Prostate gland (tissue), 2 donors: ENCODE measurements around the gene CMTM5. TPM values are rescaled to one million over a fixed set of nuclear protein-coding genes. Genes with fewer than 3 reads are reported as not detected.
"Not testable (repeated sequence)": the region's sequence is repeated elsewhere in the genome, so short reads cannot be mapped to it uniquely, and the experiment has no call there.

Experiments
- DNase-seq: peaks from one replicate; pipeline ENCODE4 v3.0.0-alpha.2; 2019; ENCODE audit warnings: low spot score
- H3K27ac ChIP-seq, 2 donors: fragments of 200-600 bp; sonication (generic); 2 replicates each; pipeline ENCODE4 v1.5.1; 2017 to 2019
- H3K27me3 ChIP-seq: fragments of 200-600 bp; sonication (generic); replicated peaks from 2 replicates; pipeline ENCODE4 v1.5.1; 2019; ENCODE audit not compliant: insufficient read depth
- H3K36me3 ChIP-seq, 2 donors: fragments of 200-600 bp; sonication (generic); 1 replicate in 1 of 2; 2 replicates in 1 of 2; pipeline versions ENCODE4 v1.5.1 to v1.8.1; 2017 to 2019
- H3K4me1 ChIP-seq: fragments of 200-600 bp; sonication (generic); replicated peaks from 2 replicates; pipeline ENCODE4 v1.5.1; 2019
- H3K4me3 ChIP-seq, 2 donors: fragments of 200-600 bp; sonication (generic); 2 replicates each; pipeline ENCODE4 v1.5.1; 2017 to 2019
- H3K9me3 ChIP-seq: fragments of 200-600 bp; sonication (generic); 2 replicates; pipeline ENCODE4 v1.5.1; 2017
- POLR2A ChIP-seq: fragments of 450-650 bp; IDR thresholded peaks from one replicate; pipeline ENCODE4 v1.6.1; 2016; ENCODE audit warnings: antibody characterized with exemption, mild to moderate bottlenecking
- POLR2AphosphoS5 ChIP-seq: sonication (generic); formaldehyde crosslinking; IDR thresholded peaks from one replicate; pipeline ENCODE4 v1.6.1; 2017; ENCODE audit warnings: antibody characterized with exemption
- WGBS: methylation state at CpG from one replicate; pipeline ENCODE4 v1.1.5; 2018; 5-methylcytosine and 5-hydroxymethylcytosine counted together
- intact Hi-C: fragments of 100-400 bp; cut with DNase I; formaldehyde crosslinking; loops from one replicate; pipeline ENCODE4 v1.14.2; 2022
- total RNA-seq, 2 donors: library from RNA; depleted of rRNA; stranded (reverse); fragments of >200 nt; gene quantifications; one replicate each; pipeline ENCODE4 v1.1.0, GENCODE V29; 2016
- TF ChIP-seq, protein P1 (sequence below), 4 experiments: fragments of 200-600 bp in 2 of 4; fragments of 450-650 bp in 2 of 4; sonication (generic) in 2 of 4; IDR thresholded peaks; 1 replicate in 3 of 4; 2 replicates in 1 of 4; pipeline ENCODE4 v1.5.1; 2016 to 2019; ENCODE audit warnings: antibody characterized with exemption in 4 of 4, mild to moderate bottlenecking in 2 of 4, moderate library complexity in 2 of 4

The CMTM5 gene
- total RNA-seq, 2 donors from 2014 or later = 1.5 TPM; not detected in 1

DNA sequence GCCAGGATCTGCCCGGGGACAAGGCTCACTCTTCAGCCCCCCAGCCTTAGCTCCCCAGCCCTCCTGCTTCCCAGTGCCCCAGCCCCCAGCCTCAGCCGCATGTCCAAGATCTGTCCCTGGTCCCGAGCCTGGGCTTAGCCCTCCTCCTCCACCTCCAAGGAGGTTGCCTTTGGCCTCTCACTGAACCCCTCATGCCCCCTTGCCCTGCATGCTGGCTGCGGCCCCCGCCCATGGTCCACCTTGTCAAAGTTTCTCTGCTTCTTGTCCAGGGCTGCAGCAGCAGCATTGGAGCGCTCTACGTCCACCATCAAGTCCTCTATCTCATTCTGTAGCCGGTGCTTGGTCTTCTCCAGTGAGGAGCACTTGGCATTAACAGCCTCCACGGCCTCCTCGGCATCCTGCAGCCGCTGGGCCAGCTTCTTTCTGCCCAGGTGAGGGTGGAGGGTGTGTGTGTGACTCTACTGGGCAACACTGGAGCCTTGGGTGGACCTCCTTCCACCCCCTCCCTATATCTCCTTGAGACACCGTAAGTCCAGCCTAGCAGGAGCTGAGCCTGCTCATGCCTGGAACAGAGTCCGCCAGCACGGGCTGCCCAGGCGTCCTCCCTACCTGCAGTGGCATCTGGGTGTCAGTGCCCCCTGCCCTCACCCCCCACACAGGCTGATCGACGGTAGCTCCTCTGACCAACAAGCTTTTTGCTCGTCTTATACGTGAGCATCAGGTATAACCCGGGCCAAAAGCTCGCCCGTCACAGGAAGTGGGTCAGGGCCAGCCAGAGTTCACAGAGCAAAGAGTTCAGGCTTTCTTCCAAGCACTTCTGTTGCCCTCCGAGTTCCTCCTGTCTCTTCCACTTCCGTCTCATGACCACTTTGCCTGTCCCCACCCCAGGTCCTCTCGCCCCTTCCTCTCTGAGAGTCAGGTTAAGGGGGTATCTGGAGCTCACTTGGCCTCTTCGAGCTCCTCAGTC lies 11.4 kb downstream of the CMTM5 start:
- no peak for DNase-seq
- TF ChIP-seq, protein P1, sequence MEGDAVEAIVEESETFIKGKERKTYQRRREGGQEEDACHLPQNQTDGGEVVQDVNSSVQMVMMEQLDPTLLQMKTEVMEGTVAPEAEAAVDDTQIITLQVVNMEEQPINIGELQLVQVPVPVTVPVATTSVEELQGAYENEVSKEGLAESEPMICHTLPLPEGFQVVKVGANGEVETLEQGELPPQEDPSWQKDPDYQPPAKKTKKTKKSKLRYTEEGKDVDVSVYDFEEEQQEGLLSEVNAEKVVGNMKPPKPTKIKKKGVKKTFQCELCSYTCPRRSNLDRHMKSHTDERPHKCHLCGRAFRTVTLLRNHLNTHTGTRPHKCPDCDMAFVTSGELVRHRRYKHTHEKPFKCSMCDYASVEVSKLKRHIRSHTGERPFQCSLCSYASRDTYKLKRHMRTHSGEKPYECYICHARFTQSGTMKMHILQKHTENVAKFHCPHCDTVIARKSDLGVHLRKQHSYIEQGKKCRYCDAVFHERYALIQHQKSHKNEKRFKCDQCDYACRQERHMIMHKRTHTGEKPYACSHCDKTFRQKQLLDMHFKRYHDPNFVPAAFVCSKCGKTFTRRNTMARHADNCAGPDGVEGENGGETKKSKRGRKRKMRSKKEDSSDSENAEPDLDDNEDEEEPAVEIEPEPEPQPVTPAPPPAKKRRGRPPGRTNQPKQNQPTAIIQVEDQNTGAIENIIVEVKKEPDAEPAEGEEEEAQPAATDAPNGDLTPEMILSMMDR (IDR thresholded peaks at IDR 0.05) = no peak
- TF ChIP-seq POLR2A = no peak
- TF ChIP-seq POLR2AphosphoS5 = no peak
- H3K36me3 ChIP-seq = no peaks in the 10 kb centered on the region
- H3K4me1 ChIP-seq = no peaks in the 10 kb centered on the region
- no peak overlapping the region for H3K4me3 ChIP-seq
- no peaks in the 10 kb centered on the region for H3K27me3 ChIP-seq
- WGBS = 81% methylated on average over 26 of the region's 26 CpGs
- no peak overlapping the region for H3K27ac ChIP-seq
- no peaks in the 10 kb centered on the region for H3K9me3 ChIP-seq
- intact Hi-C loops = no loop called here

DNA sequence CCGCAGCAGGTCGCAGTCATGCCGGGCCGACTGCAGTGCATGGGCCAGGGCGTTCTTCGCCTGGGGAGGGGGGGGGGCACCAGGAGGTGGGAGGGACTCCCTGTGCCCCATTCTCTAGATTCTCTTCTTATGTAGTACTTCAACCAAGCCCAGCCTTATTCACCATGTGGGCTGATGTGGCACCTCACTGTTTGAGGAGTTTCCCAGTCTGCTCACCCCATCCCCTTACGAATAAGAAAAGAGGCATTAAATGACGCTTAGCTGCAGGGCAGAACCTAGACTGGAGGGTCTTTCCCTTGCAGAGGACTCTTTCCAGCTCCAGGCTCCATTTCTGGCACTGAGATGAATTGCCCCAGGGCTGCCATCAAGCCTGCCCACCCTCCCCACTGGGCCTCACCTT lies 12.2 kb downstream of the CMTM5 start:
- intact Hi-C loops = no loop called here

DNA sequence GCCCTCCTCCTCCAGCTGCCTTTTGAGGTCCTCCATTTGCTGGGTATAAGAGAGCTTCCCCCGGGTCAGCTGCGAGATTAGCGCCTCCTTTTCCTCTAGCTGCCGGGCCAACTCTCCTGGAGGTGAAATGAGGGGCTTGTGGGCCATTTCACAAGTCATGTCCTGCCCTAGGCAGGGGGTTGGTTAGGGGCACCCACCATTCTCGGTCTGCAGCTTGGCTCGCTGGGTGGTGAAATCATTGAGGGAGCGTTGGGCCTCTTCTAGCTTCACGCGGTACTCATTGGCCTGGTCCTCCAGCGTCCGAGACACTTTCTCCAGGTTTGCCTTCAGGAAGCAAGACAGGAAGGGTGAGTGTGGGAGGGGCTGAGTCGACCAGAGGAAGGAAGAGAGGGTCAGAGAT lies 12.6 kb downstream of the CMTM5 start:
- H3K27ac ChIP-seq = no peak overlapping the region
- H3K9me3 ChIP-seq = no peaks in the 10 kb centered on the region
- no peaks in the 10 kb centered on the region for H3K27me3 ChIP-seq
- DNase-seq = no peak
- no peaks in the 10 kb centered on the region for H3K4me1 ChIP-seq
- intact Hi-C loops = no loop called here
- TF ChIP-seq POLR2A (no peak), POLR2AphosphoS5 (no peak)
- TF ChIP-seq, protein P1 (IDR thresholded peaks at IDR 0.05) = no peak
- WGBS = 80% methylated on average over 12 of the region's 12 CpGs
- no peaks in the 10 kb centered on the region for H3K36me3 ChIP-seq
- H3K4me3 ChIP-seq = no peak overlapping the region

More for the DNA sequence above, 12.2 kb downstream of the CMTM5 start:
- Histone ChIP-seq H3K9me3 (no peaks in the 10 kb centered on the region), H3K27ac (no peak overlapping the region), H3K27me3 (no peaks in the 10 kb centered on the region), H3K4me3 (no peak overlapping the region), H3K4me1 (no peaks in the 10 kb centered on the region), H3K36me3 (no peaks in the 10 kb centered on the region)
- TF ChIP-seq, protein P1 (IDR thresholded peaks at IDR 0.05) = no peak
- TF ChIP-seq POLR2A = no peak
- no peak for TF ChIP-seq POLR2AphosphoS5
- DNase-seq = no peak
- WGBS = 89% methylated on average over 8 of the region's 8 CpGs

DNA sequence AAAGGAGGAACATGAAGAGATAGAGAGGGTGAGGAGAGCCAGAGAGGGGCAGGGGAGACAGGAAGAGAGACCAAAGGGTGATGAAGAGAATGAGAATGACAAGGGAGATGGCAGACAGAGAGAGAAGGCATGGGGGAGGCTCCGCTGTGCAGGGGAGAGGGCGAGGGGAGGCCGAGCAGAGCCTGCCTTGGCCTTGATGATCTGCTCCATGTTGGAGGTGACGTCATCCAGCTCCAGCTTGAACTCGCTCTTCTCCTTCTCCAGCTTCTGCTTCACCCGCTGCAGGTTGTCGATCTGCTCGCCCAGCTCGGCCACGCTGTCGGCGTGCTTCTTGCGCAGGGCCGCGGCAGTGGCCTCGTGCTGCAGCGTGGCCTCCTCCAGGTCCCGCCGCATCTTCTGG lies 13.0 kb downstream of the CMTM5 start:
- H3K9me3 ChIP-seq, H3K27ac ChIP-seq, intact Hi-C loops, DNase-seq, H3K36me3 ChIP-seq, H3K27me3 ChIP-seq, H3K4me3 ChIP-seq, H3K4me1 ChIP-seq: not testable (repeated sequence)
- 85% methylated on average over 5 of the region's 19 CpGs for WGBS

DNA sequence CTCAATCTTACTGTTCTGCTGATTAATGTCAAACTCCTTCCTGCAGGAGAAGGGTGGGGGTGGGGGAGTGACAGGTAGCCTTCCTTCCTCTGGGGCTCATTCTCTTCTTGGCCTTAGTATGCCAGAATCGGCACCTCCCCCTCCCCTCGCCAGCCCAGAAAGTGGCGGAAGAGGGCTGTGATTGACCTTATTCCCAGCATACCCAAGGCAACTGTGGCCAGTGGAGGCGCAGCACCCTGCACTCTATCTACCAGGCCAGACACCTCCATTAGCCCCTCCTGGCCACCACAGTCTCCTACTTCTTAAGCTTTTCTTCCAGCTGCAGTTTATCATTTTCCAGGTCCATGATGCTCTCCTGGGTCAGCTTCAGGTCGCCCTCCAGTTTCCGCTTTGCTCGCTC lies 15.8 kb downstream of the CMTM5 start:
- no peak for DNase-seq
- H3K36me3 ChIP-seq = no peaks in the 10 kb centered on the region
- no peak overlapping the region for H3K4me3 ChIP-seq
- H3K27me3 ChIP-seq = no peaks in the 10 kb centered on the region
- TF ChIP-seq, protein P1 (IDR thresholded peaks at IDR 0.05) = no peak
- no peak for TF ChIP-seq POLR2A
- no peak for TF ChIP-seq POLR2AphosphoS5
- intact Hi-C loops = no loop called here
- no peaks in the 10 kb centered on the region for H3K4me1 ChIP-seq
- WGBS = 73% methylated on average over 7 of the region's 7 CpGs
- no peak overlapping the region for H3K27ac ChIP-seq
- no peaks in the 10 kb centered on the region for H3K9me3 ChIP-seq
